Fibroblast of villous mesenchyme (primary cell): Measurements from ENCODE around the gene SLC24A4. TPM values are rescaled to one million over a fixed set of nuclear protein-coding genes. Genes with fewer than 3 reads are reported as not detected.

Source experiments
- DNase-seq: peaks from one replicate; pipeline ENCODE4 v3.0.0-alpha.2; 2010; ENCODE audit warnings: low read depth
- H3K4me3 ChIP-seq: 2 replicates; pipeline ENCODE4 v1.5.1; 2011; ENCODE audit warnings: low read depth, mild to moderate bottlenecking, low read length
- total RNA-seq: library from RNA; depleted of rRNA; stranded (reverse); fragments of >200 nt; gene quantifications from 2 replicates; pipeline ENCODE4 v1.2.3, GENCODE V29; 2012
- TF ChIP-seq, protein P1 (sequence below): IDR thresholded peaks from 2 replicates; pipeline ENCODE4 v1.5.1; 2012; ENCODE audit warnings: low read depth, mild to moderate bottlenecking, low read length; ENCODE audit not compliant: insufficient read depth

SLC24A4 gene
- total RNA-seq, 1 donor: not detected

GRCh38 chr14:92425101-92425500 lies 102.1 kb downstream of the SLC24A4 start:
- no peak overlapping the region for H3K4me3 ChIP-seq
- DNase-seq: peak; percentile 67
- TF ChIP-seq, protein P1, sequence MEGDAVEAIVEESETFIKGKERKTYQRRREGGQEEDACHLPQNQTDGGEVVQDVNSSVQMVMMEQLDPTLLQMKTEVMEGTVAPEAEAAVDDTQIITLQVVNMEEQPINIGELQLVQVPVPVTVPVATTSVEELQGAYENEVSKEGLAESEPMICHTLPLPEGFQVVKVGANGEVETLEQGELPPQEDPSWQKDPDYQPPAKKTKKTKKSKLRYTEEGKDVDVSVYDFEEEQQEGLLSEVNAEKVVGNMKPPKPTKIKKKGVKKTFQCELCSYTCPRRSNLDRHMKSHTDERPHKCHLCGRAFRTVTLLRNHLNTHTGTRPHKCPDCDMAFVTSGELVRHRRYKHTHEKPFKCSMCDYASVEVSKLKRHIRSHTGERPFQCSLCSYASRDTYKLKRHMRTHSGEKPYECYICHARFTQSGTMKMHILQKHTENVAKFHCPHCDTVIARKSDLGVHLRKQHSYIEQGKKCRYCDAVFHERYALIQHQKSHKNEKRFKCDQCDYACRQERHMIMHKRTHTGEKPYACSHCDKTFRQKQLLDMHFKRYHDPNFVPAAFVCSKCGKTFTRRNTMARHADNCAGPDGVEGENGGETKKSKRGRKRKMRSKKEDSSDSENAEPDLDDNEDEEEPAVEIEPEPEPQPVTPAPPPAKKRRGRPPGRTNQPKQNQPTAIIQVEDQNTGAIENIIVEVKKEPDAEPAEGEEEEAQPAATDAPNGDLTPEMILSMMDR: no peak

- H3K4me3 ChIP-seq: no peak overlapping the region
- DNase-seq: peak; percentile 37
- TF ChIP-seq, protein P1: no peak
These were observed 103.3 kb downstream of the SLC24A4 start for GRCh38 chr14:92426237-92426636.

DNA sequence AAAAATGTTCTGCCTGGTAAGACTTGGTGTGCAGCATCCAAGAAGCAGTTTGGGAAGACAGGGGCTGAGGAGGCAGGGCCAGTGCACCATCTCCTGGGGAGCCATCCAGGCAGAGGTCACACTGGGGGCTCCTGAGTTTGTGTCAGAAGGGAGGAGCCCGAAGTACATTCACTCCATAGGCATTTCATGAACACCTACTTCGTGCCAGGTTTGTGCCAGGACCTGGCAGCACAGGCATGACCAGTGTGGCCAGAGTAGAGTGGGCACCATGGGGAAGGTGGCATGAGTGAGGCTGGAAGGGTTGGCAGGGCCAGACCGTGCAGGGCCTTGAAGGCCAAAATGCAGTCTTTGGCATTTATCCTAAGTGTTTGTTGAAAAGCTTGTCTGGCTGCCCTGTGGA lies 104.1 kb downstream of the SLC24A4 start:
- H3K4me3 ChIP-seq: no peak overlapping the region
- DNase-seq: no peak
- TF ChIP-seq, protein P1: no peak

DNA sequence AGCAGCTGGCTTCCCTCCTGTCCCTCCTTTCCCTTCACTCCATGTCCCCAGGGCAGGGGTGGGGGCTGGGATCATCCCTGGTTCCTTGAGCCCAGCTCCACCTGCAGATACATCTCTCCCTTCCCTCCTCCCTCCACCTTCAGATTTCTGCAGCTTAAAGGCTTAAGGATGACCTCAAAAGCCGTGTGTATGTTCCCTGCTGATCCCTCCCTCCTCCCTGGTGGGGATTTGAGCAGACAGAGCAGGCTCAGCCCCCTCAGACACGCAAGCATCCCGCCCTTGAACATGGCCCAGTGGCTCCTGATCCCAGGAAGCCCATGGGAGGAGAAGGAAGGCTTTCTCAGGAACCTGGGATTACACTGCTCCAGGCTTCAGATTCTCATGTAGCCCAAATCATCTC lies 107.7 kb downstream of the SLC24A4 start:
- TF ChIP-seq, protein P1: no peak
- H3K4me3 ChIP-seq: no peak overlapping the region
- DNase-seq: no peak

GRCh38 chr14:92431199-92431725 lies 108.3 kb downstream of the SLC24A4 start:
- no peak for DNase-seq
- no peak overlapping the region for H3K4me3 ChIP-seq
- TF ChIP-seq, protein P1: no peak

- no peak for DNase-seq
- TF ChIP-seq, protein P1: no peak
- H3K4me3 ChIP-seq: no peak overlapping the region
These were observed 110.4 kb downstream of the SLC24A4 start for GRCh38 chr14:92433407-92433806.

GRCh38 chr14:92435154-92435553 lies 112.2 kb downstream of the SLC24A4 start:
- no peak for DNase-seq
- H3K4me3 ChIP-seq: no peak overlapping the region
- TF ChIP-seq, protein P1: no peak
